CD14-positive monocyte (primary cell): ENCODE measurements around the gene DGKI. TPM values are rescaled to one million over a fixed set of nuclear protein-coding genes. Genes with fewer than 3 reads are reported as not detected.

ENCODE experiments used
- DNase-seq, 3 donors: peaks; one replicate each; pipeline ENCODE4 v3.0.0-alpha.2; 2011 to 2022
- H2AFZ ChIP-seq: 2 replicates; pipeline ENCODE4 v1.6.0; 2012; ENCODE audit warnings: mild to moderate bottlenecking, low read depth, low read length, inconsistent platforms; ENCODE audit not compliant: insufficient read depth, poor library complexity, severe bottlenecking
- H3K27ac ChIP-seq, 2 donors: 1 replicate in 1 of 2; 2 replicates in 1 of 2; pipeline ENCODE4 v1.5.1; 2012 to 2013; ENCODE audit warnings: low read length in 2 of 2, control low read depth in 1 of 2, inconsistent platforms in 1 of 2, low read depth in 1 of 2, mild to moderate bottlenecking in 1 of 2
- H3K27me3 ChIP-seq, 2 donors: one replicate each; pipeline versions ENCODE4 v1.6.0 to v1.6.1; 2011 to 2013; ENCODE audit warnings: low read length in 2 of 2; ENCODE audit not compliant: control insufficient read depth in 2 of 2, insufficient read depth in 2 of 2
- H3K36me3 ChIP-seq, 2 donors: replicated peaks in 1 of 2; 1 replicate in 1 of 2; 2 replicates in 1 of 2; pipeline versions ENCODE4 v1.5.1 to v1.6.1; 2012 to 2013; ENCODE audit warnings: low read length in 2 of 2, control low read depth in 1 of 2, inconsistent platforms in 1 of 2, mild to moderate bottlenecking in 1 of 2; ENCODE audit not compliant: insufficient read depth in 2 of 2, control insufficient read depth in 1 of 2
- H3K4me1 ChIP-seq, 2 donors: 1 replicate in 1 of 2; 2 replicates in 1 of 2; pipeline versions ENCODE4 v1.5.1 to v1.6.1; 2012 to 2013; ENCODE audit warnings: low read length in 2 of 2, control low read depth in 1 of 2, inconsistent platforms in 1 of 2, mild to moderate bottlenecking in 1 of 2, moderate library complexity in 1 of 2; ENCODE audit not compliant: insufficient read depth in 2 of 2, control insufficient read depth in 1 of 2
- H3K4me2 ChIP-seq: replicated peaks from 2 replicates; pipeline ENCODE3; 2012; ENCODE audit warnings: low read length, moderate library complexity, mild to moderate bottlenecking; ENCODE audit not compliant: poor library complexity, severe bottlenecking; ENCODE audit errors: extremely low read depth
- H3K4me3 ChIP-seq, 3 experiments: fragments of 200-600 bp in 1 of 3; sonication (generic) in 1 of 3; replicated peaks in 1 of 3; 1 replicate in 2 of 3; 2 replicates in 1 of 3; pipeline ENCODE4 v1.5.1; 2011 to 2013; ENCODE audit warnings: low read length in 3 of 3, mild to moderate bottlenecking in 3 of 3, control low read depth in 2 of 3, low read depth in 2 of 3, inconsistent platforms in 1 of 3, moderate library complexity in 1 of 3
- H3K79me2 ChIP-seq: 2 replicates; pipeline ENCODE4 v1.6.0; 2012; ENCODE audit warnings: mild to moderate bottlenecking, control low read depth, inconsistent platforms, low read length, moderate library complexity; ENCODE audit not compliant: insufficient read depth
- H3K9ac ChIP-seq: 2 replicates; pipeline ENCODE4 v1.6.0; 2017; ENCODE audit warnings: low read length, mild to moderate bottlenecking; ENCODE audit not compliant: insufficient read depth, poor library complexity, severe bottlenecking
- H3K9me3 ChIP-seq, 2 donors: replicated peaks in 1 of 2; 1 replicate in 1 of 2; 2 replicates in 1 of 2; pipeline versions ENCODE4 v1.5.1 to v1.6.1; 2012 to 2013; ENCODE audit warnings: low read length in 2 of 2, control low read depth in 1 of 2; ENCODE audit not compliant: control insufficient read depth in 1 of 2, insufficient read depth in 1 of 2
- H4K20me1 ChIP-seq: 2 replicates; pipeline ENCODE4 v1.6.0; 2012; ENCODE audit warnings: mild to moderate bottlenecking, low read length, control low read depth, moderate library complexity; ENCODE audit not compliant: insufficient read depth
- H3K27ac Mint-ChIP-seq, 7 donors: one replicate each; pipeline ENCODE4 v1.8.0; 2020; ENCODE audit warnings: mild to moderate bottlenecking in 7 of 7, mixed read lengths in 7 of 7, moderate library complexity in 6 of 7, inconsistent platforms in 2 of 7
- H3K27me3 Mint-ChIP-seq, 3 donors: one replicate each; pipeline ENCODE4 v1.8.0; 2021 to 2022; ENCODE audit warnings: low read depth in 3 of 3, mild to moderate bottlenecking in 3 of 3, mixed read lengths in 3 of 3, moderate library complexity in 3 of 3, inconsistent platforms in 1 of 3
- H3K36me3 Mint-ChIP-seq, 2 donors: one replicate each; pipeline ENCODE4 v1.8.0; 2020; ENCODE audit warnings: mixed read lengths in 2 of 2, inconsistent platforms in 1 of 2, mild to moderate bottlenecking in 1 of 2
- H3K4me1 Mint-ChIP-seq: one replicate; pipeline ENCODE4 v1.8.0; 2020; ENCODE audit warnings: mild to moderate bottlenecking, mixed read lengths
- H3K4me3 Mint-ChIP-seq, 2 donors: one replicate each; pipeline ENCODE4 v1.8.0; 2020; ENCODE audit warnings: mild to moderate bottlenecking in 2 of 2, mixed read lengths in 2 of 2, moderate library complexity in 1 of 2
- H3K9me3 Mint-ChIP-seq, 7 donors: one replicate each; pipeline ENCODE4 v1.8.0; 2020 to 2022; ENCODE audit warnings: mixed read lengths in 7 of 7, mild to moderate bottlenecking in 6 of 7, moderate library complexity in 6 of 7, inconsistent platforms in 2 of 7
- WGBS: methylation state at CpG from one replicate; pipeline ENCODE4 v1.1.5; 2013; ENCODE audit warnings: missing lambda C conversion rate; ENCODE audit not compliant: insufficient coverage; 5-methylcytosine and 5-hydroxymethylcytosine counted together
- intact Hi-C, 2 donors: fragments of 100-400 bp; cut with micrococcal nuclease; formaldehyde crosslinking; loops; one replicate each; pipeline versions ENCODE4 v1.15.0 to v1.15.1; 2023
- polyA plus RNA-seq, 3 donors: library from polyadenylated mRNA; depleted of rRNA in 1 of 3; unstranded in 2 of 3; stranded (reverse) in 1 of 3; fragments of 300-500 nt in 2 of 3; fragments of >200 nt in 1 of 3; fragmentation: Illumina TruSeq in 2 of 3; gene quantifications; 1 replicate in 2 of 3; 2 replicates in 1 of 3; pipeline ENCODE4 v1.2.3, GENCODE V29; 2012 to 2021
- TF ChIP-seq, protein P1 (sequence below): fragments of 200-600 bp; IDR thresholded peaks from one replicate; pipeline ENCODE4 v1.8.0; 2022; ENCODE audit warnings: antibody characterized with exemption, mild to moderate bottlenecking

DGKI gene
- polyA plus RNA-seq, 3 donors, result not detected

DNA sequence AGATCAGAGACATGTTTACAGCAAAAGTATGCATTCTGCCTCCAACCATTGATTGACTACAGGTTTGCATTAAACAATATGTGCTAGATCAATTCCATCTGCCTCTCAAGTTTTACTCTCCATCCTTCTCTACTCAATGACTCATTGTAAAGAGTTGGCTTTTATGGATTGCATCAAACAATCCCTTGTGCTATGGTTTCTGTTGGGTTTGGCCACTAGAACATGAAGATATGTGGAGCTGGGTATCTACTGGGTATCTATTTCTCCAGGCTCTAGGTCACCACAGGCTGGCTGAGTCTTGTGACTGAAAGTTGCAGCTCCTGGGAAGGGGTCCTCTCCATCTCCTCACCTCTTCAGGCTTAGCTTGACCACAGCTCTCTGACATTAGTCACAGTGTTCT is 204.7 kb downstream of the DGKI start:
- Mint-ChIP-seq H3K27ac (no peak overlapping the region), H3K27me3 (peaks cover 5 to 9% (median 5%) of the 10 kb centered on the region in 3 donors)

GRCh38 chr7:137636376-137636775 is 210.4 kb downstream of the DGKI start:
- Histone ChIP-seq H3K9me3 (no peaks in the 10 kb centered on the region), H3K27ac (no peak overlapping the region)
- intact Hi-C loops, result no loop called here

More for the DNA sequence above, 204.7 kb downstream of the DGKI start:
- Histone ChIP-seq H2AFZ (no peak overlapping the region), H3K4me1 (peaks cover 7 to 9% of the 10 kb centered on the region in 2 donors), H3K9me3 (no peaks in the 10 kb centered on the region), H3K9ac (no peak overlapping the region), H3K27me3 (peaks cover 0 to 3% of the 10 kb centered on the region in 2 donors), H4K20me1 (no peaks in the 10 kb centered on the region), H3K4me2 (no peak overlapping the region), H3K79me2 (no peaks in the 10 kb centered on the region), H3K27ac (no peak overlapping the region), H3K4me3 (no peak overlapping the region), H3K36me3 (no peaks in the 10 kb centered on the region)
- Mint-ChIP-seq H3K36me3 (no peaks in the 10 kb centered on the region), H3K4me3 (no peak overlapping the region), H3K9me3 (peaks cover 0 to 5% (median 2%) of the 10 kb centered on the region in 7 donors), H3K4me1 (peaks cover 10% of the 10 kb centered on the region)
- intact Hi-C loops, result no loop called here
- TF ChIP-seq, protein P1, sequence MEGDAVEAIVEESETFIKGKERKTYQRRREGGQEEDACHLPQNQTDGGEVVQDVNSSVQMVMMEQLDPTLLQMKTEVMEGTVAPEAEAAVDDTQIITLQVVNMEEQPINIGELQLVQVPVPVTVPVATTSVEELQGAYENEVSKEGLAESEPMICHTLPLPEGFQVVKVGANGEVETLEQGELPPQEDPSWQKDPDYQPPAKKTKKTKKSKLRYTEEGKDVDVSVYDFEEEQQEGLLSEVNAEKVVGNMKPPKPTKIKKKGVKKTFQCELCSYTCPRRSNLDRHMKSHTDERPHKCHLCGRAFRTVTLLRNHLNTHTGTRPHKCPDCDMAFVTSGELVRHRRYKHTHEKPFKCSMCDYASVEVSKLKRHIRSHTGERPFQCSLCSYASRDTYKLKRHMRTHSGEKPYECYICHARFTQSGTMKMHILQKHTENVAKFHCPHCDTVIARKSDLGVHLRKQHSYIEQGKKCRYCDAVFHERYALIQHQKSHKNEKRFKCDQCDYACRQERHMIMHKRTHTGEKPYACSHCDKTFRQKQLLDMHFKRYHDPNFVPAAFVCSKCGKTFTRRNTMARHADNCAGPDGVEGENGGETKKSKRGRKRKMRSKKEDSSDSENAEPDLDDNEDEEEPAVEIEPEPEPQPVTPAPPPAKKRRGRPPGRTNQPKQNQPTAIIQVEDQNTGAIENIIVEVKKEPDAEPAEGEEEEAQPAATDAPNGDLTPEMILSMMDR, result no peak
- DNase-seq, result no peak

More at GRCh38 chr7:137636376-137636775, 210.4 kb downstream of the DGKI start:
- Histone ChIP-seq H4K20me1 (no peaks in the 10 kb centered on the region), H3K4me2 (no peak overlapping the region), H2AFZ (no peak overlapping the region), H3K9ac (no peak overlapping the region), H3K27me3 (no peaks in the 10 kb centered on the region), H3K4me1 (no peaks in the 10 kb centered on the region), H3K36me3 (no peaks in the 10 kb centered on the region), H3K79me2 (no peaks in the 10 kb centered on the region), H3K4me3 (no peak overlapping the region)
- no peaks in the 10 kb centered on the region for H3K4me1 Mint-ChIP-seq
- 100% methylated on average over 1 of the region's 2 CpGs for WGBS
- no peaks in the 10 kb centered on the region for H3K36me3 Mint-ChIP-seq
- H3K9me3 Mint-ChIP-seq, result peaks cover 0 to 5% (median 0%) of the 10 kb centered on the region in 7 donors
- TF ChIP-seq, protein P1, result no peak
- no peak overlapping the region for H3K27ac Mint-ChIP-seq
- no peak overlapping the region for H3K4me3 Mint-ChIP-seq
- DNase-seq, result no peak
- peaks cover 3 to 10% (median 7%) of the 10 kb centered on the region in 3 donors for H3K27me3 Mint-ChIP-seq
